ENCODE measurements around the gene PTPN14. TPM values are rescaled to one million over a fixed set of nuclear protein-coding genes. Genes with fewer than 3 reads are reported as not detected.
A peak's percentile ranks its signal among the peaks of the same experiment; 100 is the strongest.

The PTPN14 gene
- polyA plus RNA-seq, 12 donors, result 16.3 to 73.5 (median 19.3) TPM

DNA sequence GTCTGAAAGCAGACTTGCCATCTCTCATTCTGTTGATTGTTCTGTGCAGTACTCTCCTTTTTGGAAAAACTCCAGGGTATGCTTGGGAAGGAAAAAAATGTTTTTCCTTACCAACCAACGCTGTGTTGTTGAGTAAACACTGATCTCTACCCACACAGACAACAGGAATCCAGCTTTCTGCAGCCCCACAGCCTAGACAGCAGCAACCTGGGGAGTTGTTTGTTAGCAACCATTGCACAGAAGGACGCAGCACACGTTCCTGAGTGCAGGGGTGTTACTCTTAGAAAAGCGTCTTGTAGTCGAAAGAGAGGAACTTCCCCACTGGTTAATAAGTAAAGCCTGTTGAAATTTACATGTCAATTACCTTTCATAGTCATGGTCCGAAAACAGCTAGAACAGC lies 213.9 kb downstream of the PTPN14 start:
- peak; percentile 58 for DNase-seq

DNA sequence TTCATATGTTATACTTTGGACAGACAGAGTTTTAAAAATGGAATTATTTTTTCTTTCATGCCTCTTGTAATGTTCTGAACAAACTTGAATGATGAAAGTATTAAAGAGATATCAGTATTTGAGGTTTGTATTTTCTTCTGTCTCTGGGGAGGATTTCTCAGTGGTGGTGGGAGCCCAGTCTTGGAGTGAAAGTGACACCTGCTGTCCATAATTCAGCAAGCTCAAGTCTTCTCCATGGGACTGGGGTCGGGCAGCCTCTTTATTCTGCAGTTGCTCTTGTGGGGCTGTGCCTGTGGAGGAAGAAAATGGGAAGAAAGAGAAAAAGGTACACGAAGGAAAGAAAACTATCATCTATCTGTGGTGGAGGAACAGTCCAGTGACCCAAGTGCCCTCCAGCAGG lies 214.4 kb downstream of the PTPN14 start:
- DNase-seq, result no peak

DNA sequence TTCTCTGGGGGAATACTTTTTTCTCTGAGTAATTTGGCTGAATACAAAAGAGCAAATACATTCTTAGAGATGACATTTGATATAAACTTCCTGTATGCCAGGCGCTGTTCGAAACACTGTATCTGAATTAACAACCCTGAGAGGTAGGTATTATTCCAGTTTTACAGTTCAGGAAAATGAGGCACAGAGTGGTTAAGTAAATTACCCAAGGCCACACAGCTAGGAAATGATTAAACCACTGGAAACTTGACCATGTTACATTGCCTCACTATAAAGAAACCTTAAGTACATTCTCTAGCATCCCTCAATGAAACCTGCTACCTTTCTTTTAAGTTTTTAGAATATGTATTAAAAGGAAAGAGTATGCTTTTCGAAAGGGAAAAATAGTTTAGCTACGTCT lies 215.8 kb downstream of the PTPN14 start:
- no peak for DNase-seq

DNA sequence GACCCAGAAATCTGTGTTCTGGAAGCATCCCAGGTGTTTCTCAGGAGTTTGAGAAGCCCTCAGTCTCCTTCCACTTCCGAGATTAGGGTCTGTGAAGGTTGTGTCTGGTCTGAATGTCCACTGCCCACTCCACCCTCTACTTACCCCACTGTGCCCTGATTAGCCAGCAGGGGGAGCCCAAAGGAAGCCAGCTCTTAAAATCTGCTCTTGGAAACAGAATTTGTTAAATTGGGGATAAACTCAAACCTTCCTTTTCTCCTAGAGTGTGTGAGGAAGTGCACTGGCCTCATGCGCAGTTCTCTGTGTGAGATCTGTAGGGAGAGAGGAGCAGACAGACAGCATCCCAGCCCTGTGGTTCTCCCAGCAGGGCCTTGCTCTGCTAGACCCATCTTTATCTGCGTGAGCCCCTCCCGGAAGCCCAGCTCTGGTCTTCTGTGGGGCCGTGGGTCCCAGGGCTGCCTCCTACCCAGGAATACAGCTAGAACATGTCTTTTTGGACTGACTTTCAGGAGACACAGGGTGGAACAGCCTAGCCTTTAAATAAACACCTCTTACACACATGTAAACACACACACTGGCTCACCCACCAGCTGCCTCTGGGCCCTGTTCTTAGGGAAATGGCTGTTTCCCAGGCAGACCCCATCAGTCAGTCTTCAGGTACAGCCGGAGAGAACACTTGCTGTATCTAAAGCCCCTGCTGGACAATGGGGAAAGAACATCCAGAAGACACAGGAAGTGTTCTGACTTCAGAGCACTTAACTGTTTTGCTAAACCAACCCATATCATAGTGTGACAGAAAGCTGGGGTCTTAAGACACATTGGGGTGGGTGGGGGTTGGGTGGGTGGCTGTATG lies 218.2 kb downstream of the PTPN14 start:
- peak; percentile 67 for DNase-seq

DNA sequence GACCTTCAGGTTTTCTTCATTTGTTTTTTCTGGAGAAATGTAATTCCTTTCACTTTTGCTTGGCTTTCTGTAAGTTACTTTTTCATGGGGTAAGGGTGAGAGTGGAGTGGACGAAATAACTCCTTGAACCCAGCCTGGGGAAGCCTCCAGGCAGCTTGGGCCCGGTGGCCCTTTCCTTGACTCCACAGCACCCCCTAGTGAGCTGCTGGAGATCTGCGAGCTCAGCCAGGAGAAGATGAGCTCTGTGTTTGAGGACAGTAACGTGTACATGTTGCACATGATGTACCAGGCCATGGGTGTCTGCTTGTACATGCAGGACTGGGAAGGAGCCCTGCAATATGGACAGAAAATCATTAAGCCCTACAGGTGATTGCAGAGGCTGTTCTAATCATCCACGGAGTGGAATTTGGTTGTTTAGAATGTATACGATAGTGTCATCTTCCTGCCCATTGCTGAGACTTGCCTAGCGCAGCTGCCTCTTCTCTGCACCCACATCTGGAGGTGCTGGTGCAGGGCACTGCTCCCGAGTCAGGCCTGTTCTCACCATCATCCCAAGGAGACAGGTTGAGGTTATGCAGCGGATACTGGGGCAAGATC lies 219.5 kb downstream of the PTPN14 start:
- DNase-seq, result no peak

DNA sequence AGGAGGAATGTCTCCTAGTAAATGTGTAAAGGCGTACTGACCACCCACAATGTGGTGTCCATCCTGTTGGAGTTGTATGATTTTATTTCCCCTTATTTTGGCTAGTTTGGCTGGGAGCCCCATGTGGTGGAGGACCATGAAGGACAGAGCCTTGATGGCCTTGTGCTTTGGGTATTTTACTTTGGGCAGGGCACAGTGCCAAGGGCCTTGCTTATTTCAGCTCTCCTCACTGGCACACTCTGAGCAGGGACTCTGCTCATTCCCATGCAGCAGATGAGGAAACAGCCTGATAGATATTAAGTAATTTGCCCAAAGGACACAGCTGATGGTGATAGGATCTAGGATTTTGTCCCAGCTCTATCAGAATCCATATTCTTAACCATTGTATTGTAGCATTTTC lies 220.2 kb downstream of the PTPN14 start:
- DNase-seq, result no peak

DNA sequence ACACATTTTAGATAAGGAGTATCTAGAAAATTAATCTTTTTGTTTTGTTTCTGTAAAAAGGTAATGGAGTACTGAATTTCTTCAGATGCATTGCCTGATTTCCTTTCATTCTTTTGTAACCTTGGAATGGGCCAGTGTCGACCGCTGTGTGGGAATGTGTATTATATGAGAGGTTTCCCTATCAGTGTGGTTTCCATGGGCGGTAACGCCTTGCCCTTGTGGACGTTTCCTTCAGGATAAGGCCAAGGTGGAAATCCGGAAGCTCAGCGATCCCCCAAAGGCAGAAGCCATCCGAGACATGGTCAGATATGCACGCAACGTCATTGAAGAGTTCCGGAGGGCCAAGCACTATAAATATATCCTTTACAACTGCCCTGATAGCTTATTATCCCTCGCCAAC lies 220.7 kb downstream of the PTPN14 start:
- DNase-seq, result no peak

DNA sequence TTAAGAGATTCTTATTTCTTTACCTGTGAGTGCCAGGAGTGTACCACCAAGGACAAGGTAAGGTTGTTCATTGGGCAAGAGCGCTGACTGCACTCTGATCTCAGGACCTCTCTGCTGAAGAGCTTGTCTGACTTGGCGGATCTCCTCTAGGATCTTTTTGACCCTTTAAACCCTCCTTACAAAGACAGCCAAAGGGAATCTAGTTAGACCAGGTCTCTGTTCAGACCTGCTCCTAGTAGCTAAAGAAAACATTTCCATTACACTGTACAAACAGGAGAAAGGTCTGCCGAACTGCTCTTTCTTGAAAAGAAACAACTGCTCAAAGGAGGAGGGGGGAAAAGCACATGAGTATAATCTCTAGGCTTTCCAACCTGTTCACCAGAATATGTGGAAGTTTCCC lies 221.2 kb downstream of the PTPN14 start:
- DNase-seq, result no peak

DNA sequence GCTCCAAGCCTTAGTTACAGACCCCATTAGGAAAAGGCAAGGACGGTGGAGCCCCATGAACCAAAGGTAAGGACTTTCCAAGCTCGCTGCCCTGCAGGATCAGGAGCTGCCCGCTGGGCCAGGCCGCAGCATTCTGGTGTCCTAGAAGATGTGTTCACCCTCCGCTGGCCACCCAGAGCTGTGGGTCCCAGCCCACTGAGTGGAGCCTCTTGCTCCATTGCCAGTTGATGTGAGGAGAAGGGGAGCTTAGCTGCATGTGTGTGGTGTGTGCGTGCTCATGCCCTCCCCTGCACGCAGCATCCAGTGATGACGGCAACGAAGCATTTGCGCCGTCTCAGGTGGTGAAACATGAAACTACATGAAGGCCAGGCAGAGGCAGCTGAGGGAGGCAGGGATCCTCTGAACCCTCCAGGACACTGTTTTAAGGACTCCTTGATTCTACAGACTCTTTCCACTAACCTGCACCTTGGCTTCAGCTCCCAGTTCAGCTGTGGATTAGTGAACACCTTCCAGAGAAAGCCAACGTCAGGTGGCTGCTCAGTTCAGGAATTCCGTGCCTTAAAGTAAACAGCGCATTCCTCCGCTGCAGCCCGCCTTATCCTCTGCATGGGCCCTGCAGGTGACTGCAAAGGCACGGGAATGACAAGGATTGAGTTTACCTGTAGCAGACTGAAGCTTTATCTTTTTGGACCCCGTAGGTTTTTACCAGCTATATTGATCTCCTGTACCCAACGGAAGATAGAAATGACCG lies 221.8 kb downstream of the PTPN14 start:
- DNase-seq, result no peak

DNA sequence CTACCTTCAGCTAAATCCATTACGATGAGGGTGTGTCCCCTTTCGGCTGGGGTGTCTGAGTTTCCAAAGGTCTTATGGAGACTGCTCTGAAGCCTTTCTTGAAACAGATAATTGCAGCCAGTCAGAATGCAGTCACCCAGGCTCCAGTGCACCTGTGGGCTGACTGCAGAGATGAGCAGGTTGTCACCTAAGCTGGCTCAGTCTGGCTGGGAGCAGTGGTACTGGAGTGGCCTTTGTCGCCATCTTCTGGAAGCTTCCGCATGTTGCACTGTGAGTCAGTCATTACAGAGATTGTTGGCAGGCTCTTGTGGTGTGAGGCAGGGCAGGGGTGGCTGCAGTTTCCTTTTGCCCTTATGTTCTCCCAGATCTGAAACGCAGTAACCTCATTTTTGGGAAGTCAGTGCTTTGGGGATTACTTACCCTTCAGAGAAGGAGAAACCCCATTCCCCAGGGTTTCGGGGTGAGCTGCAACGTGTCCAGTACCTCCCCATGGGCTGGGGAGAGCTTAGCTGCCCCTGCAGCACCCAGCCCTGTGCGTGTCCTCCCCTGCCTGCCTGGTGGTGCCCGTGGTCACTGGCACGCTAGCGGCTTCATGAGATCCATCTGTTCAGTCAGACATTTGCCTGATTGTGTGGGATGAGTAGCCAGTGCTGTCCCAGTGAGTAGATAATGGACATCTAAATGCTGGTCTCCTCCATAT lies 222.5 kb downstream of the PTPN14 start:
- peak; percentile 84 for DNase-seq

DNA sequence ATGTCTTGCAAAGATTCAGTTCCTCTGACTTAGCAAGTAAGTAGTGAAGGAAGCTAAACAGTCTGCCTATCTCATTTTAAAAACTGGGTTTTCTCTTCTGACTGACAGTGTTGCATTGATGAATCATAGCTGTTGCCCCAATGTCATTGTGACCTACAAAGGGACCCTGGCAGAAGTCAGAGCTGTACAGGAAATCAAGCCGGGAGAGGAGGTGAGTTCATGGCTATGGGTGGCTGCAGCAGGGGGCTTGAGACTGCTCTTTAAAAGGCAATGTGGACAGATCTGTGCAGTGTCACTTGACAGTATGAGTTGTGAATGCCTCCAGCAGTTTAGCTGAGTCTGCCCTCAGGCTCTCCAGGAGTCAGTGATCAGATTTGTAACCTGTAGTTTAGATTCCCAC lies 223.9 kb downstream of the PTPN14 start:
- DNase-seq, result no peak

DNA sequence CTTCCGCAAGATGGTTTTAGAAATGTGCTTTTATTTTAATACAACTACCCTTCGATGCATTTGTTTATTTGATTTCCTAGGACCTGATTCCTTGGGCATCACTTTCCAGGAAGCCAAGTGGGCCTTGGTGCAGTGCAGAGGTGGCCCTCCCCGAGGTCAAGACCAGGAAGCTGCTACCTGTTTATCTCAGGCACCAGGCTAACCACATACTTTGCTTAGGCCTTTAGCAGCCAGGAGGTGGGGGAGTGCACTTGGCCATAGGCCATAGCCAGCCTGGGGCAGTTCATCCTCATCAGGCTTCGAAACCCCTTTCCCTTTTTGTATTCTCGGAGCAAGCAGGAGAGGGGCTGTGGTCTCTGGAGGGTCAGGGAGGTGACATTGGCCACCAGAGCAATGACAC lies 225.0 kb downstream of the PTPN14 start:
- DNase-seq, result no peak

DNA sequence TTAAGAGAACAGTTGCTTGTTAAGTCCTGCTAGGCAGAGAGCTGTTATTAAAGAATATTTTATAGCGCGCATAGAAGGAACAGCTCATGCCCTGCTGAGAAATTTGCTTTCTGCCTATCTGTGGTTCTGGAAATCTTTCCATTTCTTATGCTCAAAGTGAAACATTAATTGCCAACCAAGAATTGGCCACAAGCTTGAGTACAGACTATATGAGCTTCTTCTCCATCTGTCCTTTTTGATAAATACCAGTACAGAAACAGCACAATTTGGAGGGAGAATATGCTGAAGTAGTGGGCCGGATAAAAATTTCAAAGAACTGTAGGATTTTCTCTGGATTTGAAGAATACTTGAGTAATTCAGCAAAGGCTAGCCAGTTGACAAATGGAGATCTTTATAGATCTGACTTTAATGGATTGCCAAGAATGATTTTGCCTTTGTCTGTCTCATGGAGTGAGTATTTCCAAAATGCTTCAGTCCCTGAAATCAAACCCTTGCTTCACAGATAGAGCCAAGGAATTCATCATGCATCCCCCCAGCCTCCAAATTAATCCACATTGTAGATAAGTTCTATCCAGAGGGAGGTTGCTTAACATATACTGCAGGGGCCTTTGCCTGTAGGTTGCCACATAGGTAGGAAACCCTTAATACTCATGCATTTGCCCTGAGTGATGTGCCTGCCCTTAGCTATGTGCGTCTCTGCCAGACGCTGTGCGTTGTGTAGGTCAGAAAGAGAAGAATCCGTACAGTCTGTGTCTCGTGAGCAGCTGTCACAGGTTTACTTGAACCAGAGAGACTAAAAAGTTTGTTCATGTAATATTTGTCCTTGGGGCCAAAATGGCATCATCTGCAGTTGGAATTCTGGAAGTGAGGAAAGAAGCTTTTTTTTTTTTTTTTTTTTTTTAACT lies 226.3 kb downstream of the PTPN14 start:
- no peak for DNase-seq

DNA sequence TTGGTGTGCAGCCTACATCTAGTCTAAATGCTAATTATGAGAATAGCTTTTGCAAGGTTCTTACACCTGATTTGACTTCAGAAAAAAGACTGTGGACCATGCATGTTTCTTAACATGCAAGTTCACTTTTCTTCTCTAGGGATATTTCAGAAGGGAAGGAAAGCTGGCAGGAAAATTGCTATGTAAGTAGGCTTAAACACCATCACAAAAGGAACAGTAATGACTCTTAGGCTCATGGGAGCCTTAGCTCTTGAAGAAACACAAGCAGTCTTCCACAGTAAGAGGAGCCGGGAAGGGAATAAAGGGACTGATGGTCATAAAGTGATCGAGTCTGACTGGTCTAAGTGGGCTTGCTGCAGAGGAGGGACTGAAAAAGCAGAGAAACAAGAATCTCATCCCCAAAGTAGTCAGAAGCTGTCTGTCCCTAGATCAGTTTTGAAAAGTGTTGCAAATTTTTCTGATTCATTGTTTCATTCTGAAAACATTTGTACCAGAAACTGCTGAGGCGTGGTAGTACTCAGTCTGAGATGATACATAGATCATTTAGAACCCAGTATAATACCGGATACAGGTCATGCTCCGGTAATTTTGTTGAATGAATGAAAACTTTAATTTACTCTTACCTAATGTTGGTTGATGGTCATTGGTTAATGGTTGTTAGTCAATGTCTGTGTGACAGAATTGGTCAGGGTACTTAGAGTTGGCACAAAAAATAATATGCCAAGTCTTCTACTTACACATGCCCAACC lies 229.5 kb downstream of the PTPN14 start:
- no peak for DNase-seq

DNA sequence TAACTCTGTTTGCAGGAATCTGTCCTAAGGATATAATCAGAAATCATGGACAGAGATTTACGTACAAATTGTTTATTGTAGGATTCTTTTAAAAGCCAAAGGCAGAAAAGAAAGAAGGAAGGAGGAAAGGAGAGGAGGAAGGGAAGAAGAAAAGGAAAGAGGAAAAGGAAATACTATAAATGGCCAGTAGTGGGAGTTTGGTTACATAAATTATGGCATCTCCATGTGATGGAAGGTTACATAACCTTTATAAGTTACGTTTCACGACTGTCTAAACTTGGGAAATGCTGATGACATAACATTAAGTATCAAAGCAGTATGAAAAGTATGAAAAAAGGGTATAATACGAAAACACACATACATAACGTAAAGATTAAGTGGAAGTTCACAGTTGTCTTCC lies 231.5 kb downstream of the PTPN14 start:
- no peak for DNase-seq

DNA sequence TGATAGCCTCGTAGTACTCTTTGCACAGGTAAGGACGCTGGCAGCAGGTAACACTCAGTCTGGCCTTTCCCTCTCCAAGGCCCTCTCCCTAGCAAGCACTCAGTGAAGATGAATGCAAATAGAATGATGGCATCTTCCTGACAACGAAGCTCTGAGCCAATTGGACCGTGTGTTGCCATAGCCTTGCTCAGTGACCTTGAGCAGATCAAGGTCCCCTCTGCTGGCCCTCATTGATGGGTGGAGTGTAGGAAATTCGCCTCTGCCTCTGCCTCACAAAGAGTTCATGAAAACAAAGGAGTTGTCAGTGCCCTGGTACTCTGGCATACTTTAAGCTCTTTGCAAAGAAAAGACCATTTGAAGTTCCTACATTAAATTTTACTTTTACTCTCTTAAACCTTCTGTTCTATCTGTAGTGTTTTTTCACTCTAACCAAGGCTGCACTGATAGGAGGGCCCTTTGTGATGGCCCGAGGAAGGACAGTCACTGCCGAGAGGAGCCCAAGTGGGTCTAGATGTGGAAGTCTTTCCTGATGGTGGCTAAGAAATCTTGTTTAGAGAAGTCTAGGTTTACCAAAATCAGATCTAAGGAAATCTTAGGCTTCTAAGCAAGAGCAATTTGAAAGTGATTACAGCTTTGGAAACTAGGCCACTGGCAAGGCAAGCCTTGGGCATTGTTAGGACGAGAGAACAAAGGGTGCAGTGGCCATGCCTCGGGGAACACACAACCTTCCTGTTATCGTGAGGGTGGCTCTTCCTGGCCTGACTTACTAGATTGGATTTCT lies 232.3 kb downstream of the PTPN14 start:
- no peak for DNase-seq

DNA sequence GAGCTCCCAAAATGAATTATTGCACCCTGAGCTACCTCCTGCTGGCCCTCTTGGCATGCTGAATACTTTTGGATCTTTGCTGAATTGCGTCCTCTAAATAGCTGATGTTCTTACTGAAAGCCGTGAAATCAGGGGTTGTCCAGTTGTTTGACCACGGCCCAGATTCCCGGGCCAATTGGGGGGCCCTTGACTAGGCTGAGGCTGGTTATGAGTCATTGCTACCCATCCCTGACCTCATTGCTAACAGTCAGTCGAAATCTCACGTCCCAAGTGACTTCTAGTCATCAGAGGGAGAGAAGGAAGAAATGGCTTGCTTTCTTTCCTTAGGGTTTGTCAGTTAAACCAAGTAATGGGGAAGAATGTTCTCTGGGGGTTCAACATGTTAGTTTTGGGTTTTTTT lies 233.0 kb downstream of the PTPN14 start:
- DNase-seq, result no peak

DNA sequence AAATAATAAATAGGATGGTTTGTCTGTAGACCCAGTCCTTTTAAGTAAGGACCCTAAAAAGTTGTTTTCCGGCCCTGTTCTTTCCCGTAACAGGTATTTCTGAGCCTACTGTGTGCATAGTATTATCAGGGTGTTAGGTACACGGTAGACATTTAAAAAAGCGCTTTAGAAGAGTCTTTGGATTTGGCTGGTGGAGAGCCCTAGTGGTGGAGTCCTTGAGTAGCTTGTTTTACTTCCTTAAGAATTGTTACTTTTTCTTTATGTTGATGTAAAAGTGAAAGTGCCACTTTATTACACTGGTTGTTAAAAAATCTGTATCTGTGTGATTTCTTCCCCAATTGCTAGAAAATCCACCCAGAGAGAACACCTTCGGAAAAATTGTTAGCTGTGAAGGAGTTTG lies 233.7 kb downstream of the PTPN14 start:
- no peak for DNase-seq

DNA sequence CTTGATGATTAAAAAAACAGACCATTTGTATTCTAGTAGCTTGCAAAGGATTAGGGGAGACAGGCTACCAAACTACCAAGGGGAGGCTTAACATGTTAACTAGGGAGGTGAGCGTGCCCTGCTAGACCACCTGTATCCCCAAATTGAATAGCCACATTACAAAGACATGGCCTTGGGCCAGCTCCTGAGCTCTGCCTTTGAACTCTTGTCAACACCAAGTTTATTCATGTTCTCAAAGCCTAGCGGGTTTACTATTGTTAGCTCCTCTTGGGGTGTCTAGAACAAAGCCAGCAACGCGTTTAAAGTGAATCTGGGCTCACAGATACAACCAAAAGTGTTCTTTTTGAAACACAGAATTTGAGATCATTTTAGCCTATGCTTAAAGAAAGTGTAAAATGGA lies 234.1 kb downstream of the PTPN14 start:
- no peak for DNase-seq

DNA sequence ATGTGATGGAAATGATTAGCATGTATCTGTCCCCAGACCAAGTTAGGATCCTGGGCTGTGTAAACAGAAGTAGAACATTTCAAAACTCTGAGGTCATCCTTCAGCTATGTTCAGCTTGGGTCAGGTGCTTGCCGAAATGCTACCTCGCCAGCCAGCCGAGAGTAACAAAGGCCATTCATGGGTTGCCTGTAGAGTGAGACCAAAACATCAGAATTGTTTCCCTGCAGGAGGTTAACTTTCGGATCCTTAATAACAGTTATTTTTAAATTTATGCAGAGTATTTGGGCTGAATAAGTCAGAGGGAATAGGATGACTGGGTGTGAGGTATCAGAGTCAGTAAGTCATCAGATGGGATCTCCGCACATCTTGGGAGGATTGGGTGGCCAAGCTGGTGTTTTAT lies 234.8 kb downstream of the PTPN14 start:
- no peak for DNase-seq

Data from muscle of arm (tissue), 12 donors.